K562 (cell line): ENCODE data around the gene SLC25A17. TPM values are rescaled to one million over a fixed set of nuclear protein-coding genes. Genes with fewer than 3 reads are reported as not detected.

Source experiments
- ATAC-seq: fragments of 200-7000 bp; cut with Tn5 transposase; 3 replicates; pipeline ENCODE4 v1.9.1; 2020; ENCODE audit warnings: moderate library complexity
- BruUV-seq: library from RNA; stranded (reverse); fragments of 400-500 nt; replicated peaks from 2 replicates; lab custom pipeline; 2021; lab: Mats Ljungman, UMichigan
- CTCF ChIA-PET: fragments of 300-600 bp; formaldehyde crosslinking; extraction: SDS; loops from one replicate; lab custom pipeline; 2021; ENCODE audit warnings: low intra/inter-chr PET ratio; lab: Yijun Ruan, JAX
- POLR2A ChIA-PET: fragments of 300-600, 350-650 bp; sonication (Branson Sonifier 250); formaldehyde crosslinking; extraction: SDS; loops from one replicate; lab custom pipeline; 2021; ENCODE audit warnings: antibody characterized with exemption, inconsistent platforms; lab: Yijun Ruan, JAX
- DNase-seq, 4 experiments: peaks; one replicate each; pipeline versions ENCODE4 v3.0.0 to v3.0.0-alpha.2; 2011 to 2018; ENCODE audit warnings: low spot score in 3 of 4, mixed read lengths in 3 of 4; ENCODE audit errors: extremely low read depth in 1 of 4
- FAIRE-seq: peaks from 2 replicates; lab custom pipeline; 2011; peaks lifted over from hg19 to GRCh38; lab: Jason Lieb, UNC
- H2AFZ ChIP-seq: 2 replicates; pipeline ENCODE4 v1.6.0; 2011; ENCODE audit warnings: low read depth, low read length, control low read depth, inconsistent platforms
- H3K27ac ChIP-seq: fragments of 200-600 bp; 3 replicates; pipeline ENCODE4 v1.8.0; 2011; ENCODE audit warnings: low read depth, mild to moderate bottlenecking, control low read depth, inconsistent platforms, low read length, moderate library complexity, mixed read lengths; ENCODE audit errors: extremely low read depth
- H3K27me3 ChIP-seq, 2 experiments: fragments of 300-600 bp in 1 of 2; 2 replicates in 1 of 2; 3 replicates in 1 of 2; pipeline versions ENCODE4 v1.6.0 to v1.8.0; 2011; ENCODE audit warnings: inconsistent platforms in 2 of 2, low read length in 2 of 2, mild to moderate bottlenecking in 1 of 2, mixed read lengths in 1 of 2, moderate library complexity in 1 of 2; ENCODE audit not compliant: control insufficient read depth in 2 of 2, insufficient read depth in 2 of 2
- H3K36me3 ChIP-seq: fragments of 300-600 bp; 3 replicates; pipeline ENCODE4 v1.8.0; 2011; ENCODE audit warnings: mild to moderate bottlenecking, low read length, inconsistent platforms; ENCODE audit not compliant: control insufficient read depth, insufficient read depth
- H3K4me1 ChIP-seq, 2 experiments: fragments of 200-600 bp in 1 of 2; replicated peaks in 1 of 2; 2 replicates in 1 of 2; 3 replicates in 1 of 2; pipeline versions ENCODE4 v1.5.1 to v1.8.0; 2011; ENCODE audit warnings: inconsistent platforms in 2 of 2, low read length in 2 of 2, mild to moderate bottlenecking in 1 of 2, mixed read lengths in 1 of 2, moderate library complexity in 1 of 2; ENCODE audit not compliant: control insufficient read depth in 2 of 2, insufficient read depth in 2 of 2
- H3K4me2 ChIP-seq: 2 replicates; pipeline ENCODE4 v1.6.1; 2011; ENCODE audit warnings: low read length, control low read depth, inconsistent platforms, mixed read lengths; ENCODE audit not compliant: insufficient read depth
- H3K4me3 ChIP-seq: fragments of 200-600 bp; sonication (generic), shearing (Covaris generic); 2 replicates; pipeline ENCODE4 v1.5.1; 2016; ENCODE audit warnings: control low read depth, inconsistent platforms
- H3K79me2 ChIP-seq: fragments of 200-600 bp; 3 replicates; pipeline ENCODE4 v1.8.0; 2011; ENCODE audit warnings: low read length, inconsistent platforms; ENCODE audit not compliant: control insufficient read depth, insufficient read depth
- H3K9ac ChIP-seq, 2 experiments: 2 replicates each; pipeline versions ENCODE4 v1.6.0 to v1.6.1; 2011; ENCODE audit warnings: low read depth in 2 of 2, low read length in 2 of 2, control low read depth in 1 of 2, inconsistent platforms in 1 of 2, mild to moderate bottlenecking in 1 of 2, mixed read lengths in 1 of 2; ENCODE audit not compliant: insufficient read depth in 1 of 2
- H3K9me1 ChIP-seq: one replicate; pipeline ENCODE4 v1.6.0; 2011; ENCODE audit warnings: inconsistent platforms, mild to moderate bottlenecking, low read length, moderate library complexity; ENCODE audit not compliant: control insufficient read depth, insufficient read depth
- H3K9me3 ChIP-seq: replicated peaks from 2 replicates; pipeline ENCODE4 v1.5.1; 2011; ENCODE audit warnings: low read depth, low read length, inconsistent platforms; ENCODE audit not compliant: control insufficient read depth, insufficient read depth
- H4K20me1 ChIP-seq: replicated peaks from 2 replicates; pipeline ENCODE4 v1.6.1; 2011; ENCODE audit warnings: low read length, inconsistent platforms, mixed read lengths; ENCODE audit not compliant: control insufficient read depth, insufficient read depth
- KHSRP ChIP-seq: fragments of 450-650 bp; IDR thresholded peaks from 2 replicates; pipeline ENCODE4 v1.6.1; 2017
- MEIS2 ChIP-seq: fragments of 450-650 bp; IDR thresholded peaks from 2 replicates; pipeline ENCODE4 v1.6.1; 2014; ENCODE audit warnings: mild to moderate bottlenecking; ENCODE audit not compliant: partially characterized antibody
- NR1H2 ChIP-seq: sonication (generic); formaldehyde crosslinking; IDR thresholded peaks from 2 replicates; pipeline ENCODE4 v1.4.0; 2020; ENCODE audit warnings: mild to moderate bottlenecking, missing genetic modification reagents
- ZKSCAN3 ChIP-seq: fragments of 250-450 bp; sonication (Bioruptor Pico); IDR thresholded peaks from 2 replicates; pipeline ENCODE4 v1.4.0; 2020
- ZNF24 ChIP-seq: fragments of 450-650 bp; IDR thresholded peaks from 2 replicates; pipeline ENCODE4 v1.6.1; 2016
- WGBS: fragments of 100-300 bp; shearing (Covaris generic); methylation state at CpG from one replicate; pipeline ENCODE4 v1.1.6; 2016; ENCODE audit warnings: low coverage, mixed read lengths; ENCODE audit not compliant: insufficient coverage; ENCODE audit errors: missing lambda C conversion rate; 5-methylcytosine and 5-hydroxymethylcytosine counted together
- in situ Hi-C: fragments of 300-500 bp; cut with MboI; formaldehyde crosslinking; loops from 4 replicates; pipeline ENCODE4 v1.15.0; 2018; ENCODE audit warnings: inconsistent platforms, mixed read lengths
- intact Hi-C: fragments of 100-400 bp; cut with micrococcal nuclease; formaldehyde crosslinking; loops from 2 replicates; pipeline ENCODE4 v1.14.2; 2022
- polyA plus RNA-seq, 8 experiments: library from polyadenylated mRNA; depleted of rRNA in 4 of 8; stranded (reverse) in 5 of 8; unstranded in 3 of 8; fragments of >200 nt; fragmentation: Nextera tagmentation in 2 of 8; fragmentation: Illumina TruSeq in 1 of 8; extraction: Ambion mirVana in 2 of 8; extraction: Trizol in 1 of 8; gene quantifications; 2 replicates each; pipeline versions ENCODE4 v1.2.1 to v1.2.3, GENCODE V29; 2011 to 2014; ENCODE audit warnings: inconsistent platforms in 1 of 8, missing spikeins in 1 of 8
- total RNA-seq, 7 experiments: library from RNA; depleted of rRNA in 6 of 7; stranded (reverse); fragments of >200 nt in 6 of 7; fragmentation: Illumina TruSeq in 2 of 7; extraction: Trizol in 2 of 7; gene quantifications; 2 replicates each; pipeline versions ENCODE4 v1.2.1 to v1.2.3, GENCODE V29; 2011 to 2021; ENCODE audit warnings: low replicate concordance in 1 of 7
- TF ChIP-seq, protein P1 (sequence below), 2 experiments: IDR thresholded peaks in 1 of 2; conservative IDR thresholded peaks in 1 of 2; 2 replicates each; pipeline ENCODE4 v1.6.1; 2016; ENCODE audit warnings: low read depth in 2 of 2, mild to moderate bottlenecking in 1 of 2, missing compliant biosample characterization in 1 of 2, missing genetic modification characterization in 1 of 2, moderate library complexity in 1 of 2
- TF ChIP-seq, protein P2 (sequence below): fragments of 250-450 bp; sonication (Bioruptor Pico); IDR thresholded peaks from 2 replicates; pipeline ENCODE4 v1.9.0; 2021; ENCODE audit warnings: mild to moderate bottlenecking, inconsistent platforms
- TF ChIP-seq, protein P3 (sequence below), 3 experiments: fragments of 200-800 bp in 1 of 3; sonication (Bioruptor generic) in 1 of 3; sonication (generic) in 1 of 3; formaldehyde crosslinking in 1 of 3; IDR thresholded peaks; 2 replicates each; pipeline versions ENCODE4 v1.6.1 to v1.8.0; 2016 to 2022; ENCODE audit warnings: mild to moderate bottlenecking in 2 of 3, missing compliant biosample characterization in 2 of 3, missing genetic modification characterization in 2 of 3, missing genetic modification reagents in 1 of 3

The SLC25A17 gene
- total and polyA plus RNA-seq, 9 of the 15 experiments (the other 6 are each of a cell fraction or from before 2014, with no cell fraction given) = 32.6 to 136 (median 56.2) TPM

DNA sequence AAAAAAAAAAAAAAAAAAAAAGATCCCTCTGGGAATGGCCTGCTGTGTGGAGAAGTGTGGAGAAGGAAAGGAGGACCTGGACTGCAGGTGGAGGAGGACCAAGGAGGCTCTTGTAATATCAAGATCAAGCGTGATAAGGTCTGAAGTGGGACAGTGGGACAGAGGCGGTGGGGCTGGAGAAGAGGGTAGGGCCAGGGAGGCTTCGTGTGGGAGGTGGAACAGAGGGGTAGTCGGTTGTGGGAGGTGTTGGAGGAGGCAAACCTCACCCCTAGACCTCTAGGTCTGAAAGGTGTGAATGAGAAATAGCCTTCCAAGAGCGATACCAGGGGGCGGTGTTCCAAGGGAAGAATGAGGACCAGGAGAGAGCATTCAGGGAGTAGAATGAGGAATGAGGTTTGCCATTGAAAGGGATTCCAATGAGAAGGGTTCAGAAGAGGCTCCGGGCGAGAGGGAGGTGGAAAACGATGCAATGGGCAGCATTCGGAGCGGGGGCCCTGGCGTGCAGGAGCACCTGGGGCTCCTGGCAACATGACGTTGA is 95.7 kb downstream of the SLC25A17 start:
- CTCF ChIA-PET = no interaction called here

DNA sequence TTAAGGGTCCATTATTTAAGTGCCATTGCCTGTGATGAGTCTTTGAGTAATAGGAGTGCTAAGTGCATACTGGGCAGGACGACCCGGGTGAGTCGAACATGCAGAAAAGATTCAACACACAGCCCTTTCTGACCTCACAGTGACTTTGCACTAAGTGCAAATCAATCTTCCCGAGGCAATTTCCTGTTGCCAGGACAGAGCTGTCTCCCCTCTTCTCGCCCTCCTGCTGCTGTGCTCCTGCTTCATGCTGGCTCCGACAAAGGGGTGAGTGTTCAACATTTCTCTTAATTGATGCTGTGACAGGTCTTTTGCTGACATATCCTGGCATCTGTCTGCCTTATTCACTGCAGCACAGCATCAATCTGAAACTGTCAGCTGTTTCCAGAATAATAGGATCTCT is 97.9 kb downstream of the SLC25A17 start:
- Histone ChIP-seq H3K9me1 (no peaks in the 10 kb centered on the region), H3K79me2 (no peaks in the 10 kb centered on the region), H3K9me3 (no peaks in the 10 kb centered on the region), H3K27ac (no peak overlapping the region), H3K4me1 (no peaks in the 10 kb centered on the region), H3K4me2 (no peak overlapping the region), H4K20me1 (no peaks in the 10 kb centered on the region), H3K4me3 (no peak overlapping the region), H2AFZ (no peak overlapping the region), H3K9ac (no peak overlapping the region), H3K27me3 (peaks cover 6 to 19% of the 10 kb centered on the region in 2 experiments; a peak in 4 of 5 replicates), H3K36me3 (no peaks in the 10 kb centered on the region)
- in situ Hi-C loops (no loop called here), intact Hi-C loops (no loop called here)
- CTCF ChIA-PET = interaction anchor here (0.6 kb wide), 1 partner anchor 313 kb away, joined by 3 read pairs; no protein-coding TSS in a partner anchor
- WGBS = 3% methylated on average over 6 of the region's 6 CpGs
- ATAC-seq (no peak; the same call in 2 of the 3 replicates), DNase-seq (peak in 1 of 4 experiments; percentile 24), FAIRE-seq (no peak)
- BruUV-seq = no TSS peak
- POLR2A ChIA-PET = interaction anchor here (0.7 to 1.1 kb wide), 3 partner anchors 9 to 102 kb away, joined by 3 read pairs; no protein-coding TSS in a partner anchor
- TF ChIP-seq, protein P1, sequence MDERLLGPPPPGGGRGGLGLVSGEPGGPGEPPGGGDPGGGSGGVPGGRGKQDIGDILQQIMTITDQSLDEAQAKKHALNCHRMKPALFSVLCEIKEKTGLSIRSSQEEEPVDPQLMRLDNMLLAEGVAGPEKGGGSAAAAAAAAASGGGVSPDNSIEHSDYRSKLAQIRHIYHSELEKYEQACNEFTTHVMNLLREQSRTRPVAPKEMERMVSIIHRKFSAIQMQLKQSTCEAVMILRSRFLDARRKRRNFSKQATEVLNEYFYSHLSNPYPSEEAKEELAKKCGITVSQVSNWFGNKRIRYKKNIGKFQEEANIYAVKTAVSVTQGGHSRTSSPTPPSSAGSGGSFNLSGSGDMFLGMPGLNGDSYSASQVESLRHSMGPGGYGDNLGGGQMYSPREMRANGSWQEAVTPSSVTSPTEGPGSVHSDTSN (CRISPR knock-in tag; IDR thresholded peaks at IDR 0.05; ENCODE audit: low read depth) = no peak
- TF ChIP-seq, protein P1 (tag; conservative IDR thresholded peaks at IDR 0.05; ENCODE audit: low read depth) = peak; percentile 80
- TF ChIP-seq ZKSCAN3 (no peak), NR1H2 (CRISPR knock-in tag) (no peak), MEIS2 (peak; percentile 76)
- TF ChIP-seq, protein P2, sequence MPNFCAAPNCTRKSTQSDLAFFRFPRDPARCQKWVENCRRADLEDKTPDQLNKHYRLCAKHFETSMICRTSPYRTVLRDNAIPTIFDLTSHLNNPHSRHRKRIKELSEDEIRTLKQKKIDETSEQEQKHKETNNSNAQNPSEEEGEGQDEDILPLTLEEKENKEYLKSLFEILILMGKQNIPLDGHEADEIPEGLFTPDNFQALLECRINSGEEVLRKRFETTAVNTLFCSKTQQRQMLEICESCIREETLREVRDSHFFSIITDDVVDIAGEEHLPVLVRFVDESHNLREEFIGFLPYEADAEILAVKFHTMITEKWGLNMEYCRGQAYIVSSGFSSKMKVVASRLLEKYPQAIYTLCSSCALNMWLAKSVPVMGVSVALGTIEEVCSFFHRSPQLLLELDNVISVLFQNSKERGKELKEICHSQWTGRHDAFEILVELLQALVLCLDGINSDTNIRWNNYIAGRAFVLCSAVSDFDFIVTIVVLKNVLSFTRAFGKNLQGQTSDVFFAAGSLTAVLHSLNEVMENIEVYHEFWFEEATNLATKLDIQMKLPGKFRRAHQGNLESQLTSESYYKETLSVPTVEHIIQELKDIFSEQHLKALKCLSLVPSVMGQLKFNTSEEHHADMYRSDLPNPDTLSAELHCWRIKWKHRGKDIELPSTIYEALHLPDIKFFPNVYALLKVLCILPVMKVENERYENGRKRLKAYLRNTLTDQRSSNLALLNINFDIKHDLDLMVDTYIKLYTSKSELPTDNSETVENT (CRISPR knock-in tag) = no peak
- TF ChIP-seq, protein P3, sequence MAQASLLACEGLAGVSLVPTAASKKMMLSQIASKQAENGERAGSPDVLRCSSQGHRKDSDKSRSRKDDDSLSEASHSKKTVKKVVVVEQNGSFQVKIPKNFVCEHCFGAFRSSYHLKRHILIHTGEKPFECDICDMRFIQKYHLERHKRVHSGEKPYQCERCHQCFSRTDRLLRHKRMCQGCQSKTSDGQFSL (CRISPR knock-in tag; IDR thresholded peaks at IDR 0.05) = no peak
- TF ChIP-seq, protein P3 (tag; IDR thresholded peaks at IDR 0.05) = no peak

More for the DNA sequence above, 95.7 kb downstream of the SLC25A17 start:
- Histone ChIP-seq H4K20me1 (no peaks in the 10 kb centered on the region), H3K9me3 (no peaks in the 10 kb centered on the region), H2AFZ (no peak overlapping the region), H3K4me1 (no peaks in the 10 kb centered on the region; a peak in 1 of 5 replicates), H3K4me3 (no peak overlapping the region), H3K27ac (no peak overlapping the region), H3K9ac (no peak overlapping the region), H3K36me3 (no peaks in the 10 kb centered on the region), H3K9me1 (no peaks in the 10 kb centered on the region), H3K27me3 (peaks cover 5 to 16% of the 10 kb centered on the region in 2 experiments; a peak in 4 of 5 replicates), H3K79me2 (no peaks in the 10 kb centered on the region), H3K4me2 (no peak overlapping the region)
- intact Hi-C loops (no loop called here), in situ Hi-C loops (no loop called here)
- FAIRE-seq (no peak), ATAC-seq (no peak), DNase-seq (no peak)
- WGBS = 41% methylated on average over 9 of the region's 13 CpGs
- TF ChIP-seq KHSRP (no peak), ZNF24 (no peak)
- BruUV-seq = no TSS peak
- POLR2A ChIA-PET = interaction anchor here (0.6 kb wide), 1 partner anchor 1895 kb away, joined by 5 read pairs; no protein-coding TSS in a partner anchor
